SK-N-SH (cell line): ENCODE results near the gene TMOD4. TPM values are rescaled to one million over a fixed set of nuclear protein-coding genes. Genes with fewer than 3 reads are reported as not detected.
A peak's percentile ranks its signal among the peaks of the same experiment; 100 is the strongest.
"Not testable (repeated sequence)": the region's sequence is repeated elsewhere in the genome, so short reads cannot be mapped to it uniquely, and the experiment has no call there.

Source experiments
- CTCF ChIA-PET: fragments of 300-600, 350-600 bp; formaldehyde crosslinking; extraction: SDS; loops from one replicate; lab custom pipeline; 2021; lab: Yijun Ruan, JAX
- POLR2A ChIA-PET: fragments of 350-600 bp; sonication (Branson Sonifier 250); formaldehyde crosslinking; extraction: SDS; loops from one replicate; lab custom pipeline; 2020; ENCODE audit warnings: antibody characterized with exemption, inconsistent platforms; lab: Yijun Ruan, JAX
- DNase-seq: peaks from one replicate; pipeline ENCODE4 v3.0.0; 2012
- H2AFZ ChIP-seq: fragments of 200-600 bp; sonication (generic); 2 replicates; pipeline ENCODE4 v1.8.1; 2016; ENCODE audit warnings: antibody characterized with exemption, mild to moderate bottlenecking, low read depth
- H3F3A ChIP-seq: fragments of 200-600 bp; sonication (generic); replicated peaks from 2 replicates; pipeline ENCODE3; 2016; ENCODE audit warnings: antibody characterized with exemption, mild to moderate bottlenecking; ENCODE audit not compliant: insufficient read depth
- H3K27ac ChIP-seq, 2 experiments: fragments of 200-500 bp in 1 of 2; fragments of 200-600 bp in 1 of 2; sonication (Bioruptor generic) in 1 of 2; sonication (generic), shearing (Covaris generic) in 1 of 2; 2 replicates each; pipeline versions ENCODE4 v1.5.1 to v1.6.1; 2014 to 2016; ENCODE audit warnings: low read depth in 2 of 2, inconsistent platforms in 1 of 2, low read length in 1 of 2, mild to moderate bottlenecking in 1 of 2, mixed read lengths in 1 of 2
- H3K27me3 ChIP-seq: fragments of 200-600 bp; sonication (generic), shearing (Covaris generic); 2 replicates; pipeline ENCODE4 v1.6.1; 2016; ENCODE audit warnings: mixed run types; ENCODE audit not compliant: insufficient read depth
- H3K36me3 ChIP-seq, 2 experiments: fragments of 200-500 bp in 1 of 2; fragments of 200-600 bp in 1 of 2; sonication (Bioruptor generic) in 1 of 2; sonication (generic) in 1 of 2; replicated peaks in 1 of 2; 2 replicates each; pipeline versions ENCODE3 to v1.5.1; 2014 to 2016; ENCODE audit warnings: low read length in 1 of 2, mild to moderate bottlenecking in 1 of 2; ENCODE audit not compliant: insufficient read depth in 2 of 2, control insufficient read depth in 1 of 2
- H3K4me1 ChIP-seq, 2 experiments: fragments of 200-500 bp in 1 of 2; fragments of 200-600 bp in 1 of 2; sonication (Bioruptor generic) in 1 of 2; sonication (generic), shearing (Covaris generic) in 1 of 2; 2 replicates each; pipeline versions ENCODE4 v1.5.1 to v1.6.1; 2014 to 2016; ENCODE audit warnings: low read depth in 1 of 2, low read length in 1 of 2, mixed run types in 1 of 2; ENCODE audit not compliant: insufficient read depth in 2 of 2, control insufficient read depth in 1 of 2
- H3K4me2 ChIP-seq: fragments of 200-600 bp; sonication (generic), shearing (Covaris generic); 2 replicates; pipeline ENCODE4 v1.6.1; 2017; ENCODE audit warnings: mixed run types
- H3K4me3 ChIP-seq, 2 experiments: fragments of 200-500 bp in 1 of 2; fragments of 200-600 bp in 1 of 2; sonication (Bioruptor generic) in 1 of 2; sonication (generic), shearing (Covaris generic) in 1 of 2; 2 replicates each; pipeline versions ENCODE4 v1.5.1 to v1.8.1; 2014 to 2016; ENCODE audit warnings: low read depth in 2 of 2, inconsistent platforms in 1 of 2, low read length in 1 of 2, mild to moderate bottlenecking in 1 of 2, mixed read lengths in 1 of 2, moderate library complexity in 1 of 2
- H3K79me2 ChIP-seq: fragments of 200-600 bp; sonication (generic); 2 replicates; pipeline ENCODE4 v1.8.1; 2017; ENCODE audit warnings: mild to moderate bottlenecking; ENCODE audit not compliant: insufficient read depth
- H3K9ac ChIP-seq: fragments of 200-600 bp; sonication (generic); 2 replicates; pipeline ENCODE4 v1.6.1; 2017; ENCODE audit warnings: mixed run types
- H3K9me2 ChIP-seq: fragments of 200-600 bp; sonication (generic); 2 replicates; pipeline ENCODE4 v1.6.1; 2017; ENCODE audit warnings: mixed run types
- H3K9me3 ChIP-seq: fragments of 200-600 bp; sonication (generic); 2 replicates; pipeline ENCODE4 v1.6.1; 2017; ENCODE audit warnings: mixed run types, mild to moderate bottlenecking, moderate library complexity
- H4K20me1 ChIP-seq: fragments of 200-600 bp; sonication (generic); 2 replicates; pipeline ENCODE4 v1.6.1; 2017; ENCODE audit warnings: mild to moderate bottlenecking, mixed run types; ENCODE audit not compliant: insufficient read depth
- ELF1 ChIP-seq: IDR thresholded peaks from 2 replicates; pipeline ENCODE4 v1.4.0; 2012
- IRF3 ChIP-seq: fragments of 150-350 bp; IDR thresholded peaks from 2 replicates; pipeline ENCODE4 v1.6.1; 2016; ENCODE audit warnings: mild to moderate bottlenecking, low read depth, low read length
- NRF1 ChIP-seq: IDR thresholded peaks from 2 replicates; pipeline ENCODE4 v1.6.1; 2012; ENCODE audit warnings: low read depth, mild to moderate bottlenecking, low read length
- PBX3 ChIP-seq: IDR thresholded peaks from 2 replicates; pipeline ENCODE4; 2012
- POLR2AphosphoS5 ChIP-seq: IDR thresholded peaks from 2 replicates; pipeline ENCODE4 v1.6.1; 2012; ENCODE audit warnings: low read depth, low read length
- RCOR1 ChIP-seq: fragments of 150-350 bp; IDR thresholded peaks from 2 replicates; pipeline ENCODE4 v1.6.1; 2017; ENCODE audit warnings: antibody characterized with exemption, low read length
- REST ChIP-seq: IDR thresholded peaks from 2 replicates; pipeline ENCODE4 v1.6.1; 2012; ENCODE audit warnings: mild to moderate bottlenecking, low read depth, low read length, moderate library complexity
- RFX5 ChIP-seq: IDR thresholded peaks from 2 replicates; pipeline ENCODE4 v1.6.1; 2012; ENCODE audit warnings: mild to moderate bottlenecking, improper control_type of control experiment, low read length
- SMC3 ChIP-seq: IDR thresholded peaks from 2 replicates; pipeline ENCODE4 v1.6.1; 2012; ENCODE audit warnings: low read depth, low read length, improper control_type of control experiment
- TAF1 ChIP-seq: IDR thresholded peaks from 2 replicates; pipeline ENCODE4 v1.6.1; 2012; ENCODE audit warnings: low read depth, mild to moderate bottlenecking, low read length, moderate library complexity, borderline replicate concordance
- WGBS: methylation state at CpG from one replicate; pipeline ENCODE4 v1.1.6; 2017; ENCODE audit warnings: low lambda C conversion rate; 5-methylcytosine and 5-hydroxymethylcytosine counted together
- polyA plus RNA-seq, 3 experiments: library from polyadenylated mRNA; depleted of rRNA; stranded (reverse); fragments of >200 nt; gene quantifications; 2 replicates each; pipeline ENCODE4 v1.2.3, GENCODE V29; 2012

The TMOD4 gene
- polyA plus RNA-seq, 1 of the 3 experiments (the other 2 are of a cell fraction) = 0.59 TPM

GRCh38 chr1:151189637-151190445 lies 14.1 kb upstream of the TMOD4 start, which contains the start of gene VPS72 (continued):
- TF ChIP-seq IRF3 = no peak
- TF ChIP-seq NRF1 = no peak; the same call in 1 of the 2 replicates
- no peak; the same call in 1 of the 2 replicates for TF ChIP-seq REST
- TF ChIP-seq SMC3 = no peak
- TF ChIP-seq ELF1 = peak; percentile 93
- TF ChIP-seq, all 33 proteins: peak for 15

GRCh38 chr1:151188667-151189066 lies 12.9 kb upstream of the TMOD4 start:
- POLR2A ChIA-PET = interaction anchor here (1.4 to 2.1 kb wide), 2 partner anchors 22 to 93 kb away, joined by 4 to 10 read pairs; partner anchors contain the start of gene ZNF687
- not testable (repeated sequence) for DNase-seq, H3K4me1 ChIP-seq, H3K9me3 ChIP-seq, H2AFZ ChIP-seq, H3K9me2 ChIP-seq, H3F3A ChIP-seq, H4K20me1 ChIP-seq, H3K27me3 ChIP-seq
- peaks cover 39% of the 10 kb centered on the region for H3K79me2 ChIP-seq
- CTCF ChIA-PET = interaction anchor here (0.9 to 3.3 kb wide), 2 partner anchors 14 to 193 kb away, joined by 3 to 21 read pairs; partner anchors contain the start of gene TMOD4
- H3K4me2 ChIP-seq = peak overlapping the region; percentile 67
- peak overlapping the region; percentile 89 for H3K9ac ChIP-seq
- H3K27ac ChIP-seq = peak overlapping the region in 1 of 2 experiments; percentile 88; a peak in 1 of 4 replicates
- peaks cover 14 to 16% of the 10 kb centered on the region in 2 experiments for H3K36me3 ChIP-seq
- H3K4me3 ChIP-seq = peak overlapping the region; percentile 66 to 83
- 70% methylated on average over 8 of the region's 8 CpGs for WGBS

GRCh38 chr1:151187205-151187604 lies 11.4 kb upstream of the TMOD4 start:
- H3K4me3 ChIP-seq = no peak overlapping the region
- H3K9me3 ChIP-seq = no peaks in the 10 kb centered on the region
- no peaks in the 10 kb centered on the region for H3K9me2 ChIP-seq
- H3K27me3 ChIP-seq = no peaks in the 10 kb centered on the region
- ChIA-PET CTCF (interaction anchor here (0.9 to 3.3 kb wide), 3 partner anchors 12 to 65 kb away, joined by 3 to 21 read pairs (median 9); partner anchors contain the start of gene TMOD4), POLR2A (no interaction called here)
- no peak overlapping the region for H3K27ac ChIP-seq
- no peak for DNase-seq
- peaks cover 0 to 6% of the 10 kb centered on the region in 2 experiments; a peak in 1 of 4 replicates for H3K4me1 ChIP-seq
- peaks cover 23 to 27% of the 10 kb centered on the region in 2 experiments for H3K36me3 ChIP-seq
- H3K9ac ChIP-seq = no peak overlapping the region
- H3K4me2 ChIP-seq = no peak overlapping the region
- no peaks in the 10 kb centered on the region for H3F3A ChIP-seq
- 95% methylated on average over 1 of the region's 1 CpG for WGBS
- H4K20me1 ChIP-seq = no peaks in the 10 kb centered on the region
- H3K79me2 ChIP-seq = peaks cover 39% of the 10 kb centered on the region
- H2AFZ ChIP-seq = no peak overlapping the region
- TF ChIP-seq IRF3 (no peak), TAF1 (no peak), POLR2AphosphoS5 (no peak), RFX5 (no peak), ELF1 (no peak), PBX3 (no peak), RCOR1 (no peak), REST (no peak)
